Measurements from ENCODE around the gene NOG.

The NOG gene

GRCh38 chr17:56633681-56634080 is 40.2 kb downstream of the NOG start:
- no peaks in the 10 kb centered on the region for H3K4me1 ChIP-seq (ENCODE audit: control insufficient read depth, low read length)
- H3K4me3 ChIP-seq (ENCODE audit: low read length) = no peak overlapping the region
- no peaks in the 10 kb centered on the region for H3K9me3 ChIP-seq (ENCODE audit: control insufficient read depth, insufficient read depth, low read length)
- no peak overlapping the region for H3K4me2 ChIP-seq (ENCODE audit: low read length)
- H3F3A ChIP-seq (ENCODE audit: control insufficient read depth, insufficient read depth) = no peaks in the 10 kb centered on the region
- no peaks in the 10 kb centered on the region for H4K20me1 ChIP-seq (ENCODE audit: control insufficient read depth, insufficient read depth, low read depth, low read length)
- H3K79me2 ChIP-seq (ENCODE audit: control insufficient read depth, low read length) = no peaks in the 10 kb centered on the region
- H3K9me2 ChIP-seq (replicated peaks; ENCODE audit: control insufficient read depth, low read length) = no peaks in the 10 kb centered on the region
- no peak overlapping the region for H3K27ac ChIP-seq (ENCODE audit: low read depth, low read length)
- H3K36me3 ChIP-seq (ENCODE audit: control insufficient read depth, low read length) = no peaks in the 10 kb centered on the region
- no peak for TF ChIP-seq EZH2phosphoT487 (IDR thresholded peaks at IDR 0.05; ENCODE audit: borderline replicate concordance, low read length)
- no peak for TF ChIP-seq CTCF (IDR thresholded peaks at IDR 0.05; ENCODE audit: low read depth, low read length, poor library complexity, severe bottlenecking)
- H3K27me3 ChIP-seq (ENCODE audit: control insufficient read depth, low read length) = no peaks in the 10 kb centered on the region

- Histone ChIP-seq H3K4me1 (ENCODE audit: control insufficient read depth, low read length) (no peaks in the 10 kb centered on the region), H3K4me3 (ENCODE audit: low read length) (no peak overlapping the region), H3K36me3 (ENCODE audit: control insufficient read depth, low read length) (no peaks in the 10 kb centered on the region), H3F3A (ENCODE audit: control insufficient read depth, insufficient read depth) (no peaks in the 10 kb centered on the region), H3K79me2 (ENCODE audit: control insufficient read depth, low read length) (no peaks in the 10 kb centered on the region), H3K27me3 (ENCODE audit: control insufficient read depth, low read length) (no peaks in the 10 kb centered on the region), H3K4me2 (ENCODE audit: low read length) (no peak overlapping the region), H3K9me2 (replicated peaks; ENCODE audit: control insufficient read depth, low read length) (no peaks in the 10 kb centered on the region), H3K9me3 (ENCODE audit: control insufficient read depth, insufficient read depth, low read length) (no peaks in the 10 kb centered on the region), H4K20me1 (ENCODE audit: control insufficient read depth, insufficient read depth, low read depth, low read length) (no peaks in the 10 kb centered on the region), H3K27ac (ENCODE audit: low read depth, low read length) (no peak overlapping the region)
- TF ChIP-seq CTCF (IDR thresholded peaks at IDR 0.05; ENCODE audit: low read depth, low read length, poor library complexity, severe bottlenecking) = no peak
- no peak for TF ChIP-seq EZH2phosphoT487 (IDR thresholded peaks at IDR 0.05; ENCODE audit: borderline replicate concordance, low read length)
Measured at GRCh38 chr17:56635641-56636040, 42.1 kb downstream of the NOG start.

- no peaks in the 10 kb centered on the region for H3K27me3 ChIP-seq (ENCODE audit: control insufficient read depth, low read length)
- no peaks in the 10 kb centered on the region for H3K9me3 ChIP-seq (ENCODE audit: control insufficient read depth, insufficient read depth, low read length)
- no peaks in the 10 kb centered on the region for H4K20me1 ChIP-seq (ENCODE audit: control insufficient read depth, insufficient read depth, low read depth, low read length)
- no peak overlapping the region for H3K4me2 ChIP-seq (ENCODE audit: low read length)
- H3K27ac ChIP-seq (ENCODE audit: low read depth, low read length) = no peak overlapping the region
- no peaks in the 10 kb centered on the region for H3K4me1 ChIP-seq (ENCODE audit: control insufficient read depth, low read length)
- no peaks in the 10 kb centered on the region for H3F3A ChIP-seq (ENCODE audit: control insufficient read depth, insufficient read depth)
- no peak overlapping the region for H3K4me3 ChIP-seq (ENCODE audit: low read length)
- TF ChIP-seq CTCF (IDR thresholded peaks at IDR 0.05; ENCODE audit: low read depth, low read length, poor library complexity, severe bottlenecking) (no peak), EZH2phosphoT487 (IDR thresholded peaks at IDR 0.05; ENCODE audit: borderline replicate concordance, low read length) (no peak)
- no peaks in the 10 kb centered on the region for H3K36me3 ChIP-seq (ENCODE audit: control insufficient read depth, low read length)
- H3K9me2 ChIP-seq (replicated peaks; ENCODE audit: control insufficient read depth, low read length) = no peaks in the 10 kb centered on the region
- no peaks in the 10 kb centered on the region for H3K79me2 ChIP-seq (ENCODE audit: control insufficient read depth, low read length)
Measured at GRCh38 chr17:56636265-56636664, 42.8 kb downstream of the NOG start.

GRCh38 chr17:56637254-56637653 is 43.8 kb downstream of the NOG start:
- H3F3A ChIP-seq (ENCODE audit: control insufficient read depth, insufficient read depth) = no peaks in the 10 kb centered on the region
- no peak overlapping the region for H3K4me3 ChIP-seq (ENCODE audit: low read length)
- no peaks in the 10 kb centered on the region for H3K9me3 ChIP-seq (ENCODE audit: control insufficient read depth, insufficient read depth, low read length)
- no peak for TF ChIP-seq CTCF (IDR thresholded peaks at IDR 0.05; ENCODE audit: low read depth, low read length, poor library complexity, severe bottlenecking)
- TF ChIP-seq EZH2phosphoT487 (IDR thresholded peaks at IDR 0.05; ENCODE audit: borderline replicate concordance, low read length) = no peak
- no peaks in the 10 kb centered on the region for H3K36me3 ChIP-seq (ENCODE audit: control insufficient read depth, low read length)
- H3K9me2 ChIP-seq (replicated peaks; ENCODE audit: control insufficient read depth, low read length) = no peaks in the 10 kb centered on the region
- no peaks in the 10 kb centered on the region for H3K27me3 ChIP-seq (ENCODE audit: control insufficient read depth, low read length)
- H3K79me2 ChIP-seq (ENCODE audit: control insufficient read depth, low read length) = no peaks in the 10 kb centered on the region
- no peak overlapping the region for H3K4me2 ChIP-seq (ENCODE audit: low read length)
- H3K27ac ChIP-seq (ENCODE audit: low read depth, low read length) = no peak overlapping the region
- no peaks in the 10 kb centered on the region for H4K20me1 ChIP-seq (ENCODE audit: control insufficient read depth, insufficient read depth, low read depth, low read length)
- no peaks in the 10 kb centered on the region for H3K4me1 ChIP-seq (ENCODE audit: control insufficient read depth, low read length)
